Measurements from ENCODE around the gene PRRT1.

The PRRT1 gene

DNA sequence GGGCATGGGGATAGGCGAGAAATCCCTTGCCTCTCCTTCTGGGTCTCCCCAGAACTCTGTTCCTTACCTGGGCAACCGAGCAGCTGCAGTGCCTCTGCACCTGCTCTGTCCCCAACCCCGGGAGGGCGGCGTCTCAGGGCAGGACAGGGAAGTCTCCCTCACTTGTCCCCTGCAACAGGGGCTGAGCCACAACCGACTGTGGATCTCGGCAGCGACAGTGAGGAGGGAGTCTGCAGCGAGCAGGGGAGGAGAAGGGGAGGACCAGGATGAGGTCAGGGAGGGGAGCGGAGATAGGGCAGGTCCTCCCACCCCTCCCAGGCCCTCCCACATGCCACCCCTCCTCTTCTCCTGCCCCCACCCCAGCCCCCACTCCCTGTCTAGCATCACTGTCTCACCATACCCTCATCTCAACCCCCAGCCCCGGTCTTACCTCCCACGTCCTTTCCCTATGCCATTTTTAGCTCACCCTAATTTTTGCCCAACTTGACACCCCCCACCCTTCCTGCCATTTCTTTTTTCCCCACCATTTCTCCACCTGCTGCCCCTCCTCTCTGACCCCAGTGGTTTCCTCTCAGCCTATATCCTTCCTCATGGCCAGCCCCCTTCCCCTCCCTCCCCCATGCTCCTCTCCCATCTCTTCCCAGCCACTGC is 42.5 kb downstream of the PRRT1 start, which contains the start of gene TNXB:
TNXB (minus strand) TSS at position 225 of the 651 bp plus-strand sequence. CDS start 11,140 bp downstream, outside the sequence.
- no peak for TF ChIP-seq CTCF (IDR thresholded peaks at IDR 0.05; ENCODE audit: poor library complexity, severe bottlenecking)
- ATAC-seq (ENCODE audit: low read depth) (no peak), DNase-seq (ENCODE audit: low spot score) (no peak)
- peak within 1 kb of the TSS; percentile 44 for H3K27ac ChIP-seq (ENCODE audit: poor library complexity, severe bottlenecking)
- H3K4me1 ChIP-seq (ENCODE audit: insufficient read depth, poor library complexity, severe bottlenecking), result peaks cover 28% of the 10 kb centered on the region
- no peaks in the 10 kb centered on the region for H3K36me3 ChIP-seq (ENCODE audit: low read depth)
- H3K27me3 ChIP-seq (ENCODE audit: insufficient read depth, poor library complexity, severe bottlenecking), result no peaks in the 10 kb centered on the region
- no peak within 1 kb of the TSS for H3K4me3 ChIP-seq (ENCODE audit: severe bottlenecking)
- no peaks in the 10 kb centered on the region for H3K9me3 ChIP-seq (ENCODE audit: severe bottlenecking)

DNA sequence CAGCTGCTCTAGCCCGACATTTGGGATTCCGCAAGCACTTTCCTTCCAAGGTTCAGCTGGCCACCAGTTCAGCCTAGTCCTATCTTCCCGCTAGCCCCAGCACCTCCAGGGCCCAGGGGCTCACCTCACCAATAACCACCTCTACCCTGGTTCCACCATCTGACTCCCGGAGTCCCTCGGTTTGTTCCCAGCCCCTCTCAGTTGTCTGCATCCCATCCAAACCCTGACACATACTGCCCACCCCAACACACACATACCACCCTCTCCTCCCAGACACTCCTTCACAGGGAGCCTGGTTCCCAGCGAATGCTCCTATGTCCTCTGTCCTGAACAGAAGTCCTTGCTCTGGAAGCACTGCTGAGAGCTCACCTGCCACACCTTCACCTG is 43.0 kb downstream of the PRRT1 start:
- H3K4me3 ChIP-seq (ENCODE audit: severe bottlenecking), result no peak overlapping the region
- DNase-seq (ENCODE audit: low spot score) (no peak), ATAC-seq (ENCODE audit: low read depth) (peak; percentile 7; the same call in 1 of the 3 replicates)
- no peak for TF ChIP-seq CTCF (IDR thresholded peaks at IDR 0.05; ENCODE audit: poor library complexity, severe bottlenecking)
- peak overlapping the region; percentile 44 for H3K27ac ChIP-seq (ENCODE audit: poor library complexity, severe bottlenecking)
- no peaks in the 10 kb centered on the region for H3K36me3 ChIP-seq (ENCODE audit: low read depth)
- H3K27me3 ChIP-seq (ENCODE audit: insufficient read depth, poor library complexity, severe bottlenecking), result no peaks in the 10 kb centered on the region
- peaks cover 23% of the 10 kb centered on the region for H3K4me1 ChIP-seq (ENCODE audit: insufficient read depth, poor library complexity, severe bottlenecking)
- no peaks in the 10 kb centered on the region for H3K9me3 ChIP-seq (ENCODE audit: severe bottlenecking)

GRCh38 chr6:32108094-32108627 is 43.6 kb downstream of the PRRT1 start:
- no peak for TF ChIP-seq CTCF (IDR thresholded peaks at IDR 0.05; ENCODE audit: poor library complexity, severe bottlenecking)
- Histone ChIP-seq H3K27ac (ENCODE audit: poor library complexity, severe bottlenecking) (peak overlapping the region; percentile 44), H3K4me1 (ENCODE audit: insufficient read depth, poor library complexity, severe bottlenecking) (peaks cover 20% of the 10 kb centered on the region), H3K4me3 (ENCODE audit: severe bottlenecking) (no peak overlapping the region), H3K36me3 (ENCODE audit: low read depth) (no peaks in the 10 kb centered on the region), H3K9me3 (ENCODE audit: severe bottlenecking) (no peaks in the 10 kb centered on the region), H3K27me3 (ENCODE audit: insufficient read depth, poor library complexity, severe bottlenecking) (no peaks in the 10 kb centered on the region)
- DNase-seq (ENCODE audit: low spot score) (no peak), ATAC-seq (ENCODE audit: low read depth) (peak; percentile 84)

- no peaks in the 10 kb centered on the region for H3K9me3 ChIP-seq (ENCODE audit: severe bottlenecking)
- peaks cover 20% of the 10 kb centered on the region for H3K4me1 ChIP-seq (ENCODE audit: insufficient read depth, poor library complexity, severe bottlenecking)
- H3K36me3 ChIP-seq (ENCODE audit: low read depth), result no peaks in the 10 kb centered on the region
- no peaks in the 10 kb centered on the region for H3K27me3 ChIP-seq (ENCODE audit: insufficient read depth, poor library complexity, severe bottlenecking)
- H3K27ac ChIP-seq (ENCODE audit: poor library complexity, severe bottlenecking), result peak overlapping the region; percentile 44
- DNase-seq (ENCODE audit: low spot score), result no peak
- H3K4me3 ChIP-seq (ENCODE audit: severe bottlenecking), result no peak overlapping the region
- ATAC-seq (ENCODE audit: low read depth), result peak; percentile 52
- no peak for TF ChIP-seq CTCF (IDR thresholded peaks at IDR 0.05; ENCODE audit: poor library complexity, severe bottlenecking)
Measured at GRCh38 chr6:32107406-32107805, 44.3 kb downstream of the PRRT1 start.

DNA sequence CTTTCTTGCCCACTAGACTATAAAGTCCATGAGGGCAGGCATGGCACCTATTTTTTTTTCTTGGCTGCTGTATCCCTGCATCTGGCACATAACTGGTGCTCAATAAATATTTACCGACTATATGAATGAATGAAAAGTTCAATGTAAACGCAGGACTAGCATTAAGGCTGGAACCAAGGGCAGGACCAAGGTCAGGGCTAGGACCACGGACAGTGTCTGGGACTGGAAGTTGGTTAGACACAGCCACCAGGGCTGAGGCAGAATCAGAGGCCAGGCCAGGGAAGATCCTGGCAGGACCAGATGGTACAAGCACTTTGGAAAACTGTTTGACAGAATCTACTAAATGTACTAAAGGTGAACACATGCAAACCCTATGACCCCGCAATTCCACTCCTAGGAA is 46.3 kb downstream of the PRRT1 start:
- no peaks in the 10 kb centered on the region for H3K9me3 ChIP-seq (ENCODE audit: severe bottlenecking)
- ATAC-seq (ENCODE audit: low read depth), result no peak
- TF ChIP-seq CTCF (IDR thresholded peaks at IDR 0.05; ENCODE audit: poor library complexity, severe bottlenecking), result no peak
- no peaks in the 10 kb centered on the region for H3K27me3 ChIP-seq (ENCODE audit: insufficient read depth, poor library complexity, severe bottlenecking)
- H3K36me3 ChIP-seq (ENCODE audit: low read depth), result no peaks in the 10 kb centered on the region
- no peak overlapping the region for H3K4me3 ChIP-seq (ENCODE audit: severe bottlenecking)
- no peak overlapping the region for H3K27ac ChIP-seq (ENCODE audit: poor library complexity, severe bottlenecking)
- DNase-seq (ENCODE audit: low spot score), result no peak
- H3K4me1 ChIP-seq (ENCODE audit: insufficient read depth, poor library complexity, severe bottlenecking), result peaks cover 20% of the 10 kb centered on the region
